Neural cell (in vitro differentiated cells): Measurements from ENCODE around the gene EAPP. TPM values are rescaled to one million over a fixed set of nuclear protein-coding genes. Genes with fewer than 3 reads are reported as not detected.
"Not testable (repeated sequence)": the region's sequence is repeated elsewhere in the genome, so short reads cannot be mapped to it uniquely, and the experiment has no call there.

ENCODE experiments used
- H2AFZ ChIP-seq: fragments of 200-600, 300-800 bp; sonication (generic), shearing (Covaris generic); 2 replicates; pipeline ENCODE4 v1.6.0; 2014; ENCODE audit warnings: low read depth, mild to moderate bottlenecking, antibody characterized with exemption, low read length, moderate library complexity
- H3F3A ChIP-seq: fragments of 200-600 bp; shearing (Covaris generic); 2 replicates; pipeline ENCODE4 v1.6.1; 2016; ENCODE audit warnings: mild to moderate bottlenecking, moderate library complexity, mixed read lengths, antibody characterized with exemption, low read length; ENCODE audit not compliant: insufficient read depth, poor library complexity, severe bottlenecking
- H3K27ac ChIP-seq: fragments of 200-600, 300-800 bp; sonication (generic), shearing (Covaris generic); 2 replicates; pipeline ENCODE4 v1.5.1; 2014; ENCODE audit warnings: mild to moderate bottlenecking, low read length, moderate library complexity
- H3K27me3 ChIP-seq: fragments of 300-800, 200-600 bp; sonication (generic), shearing (Covaris generic); 2 replicates; pipeline ENCODE4 v1.6.0; 2014; ENCODE audit warnings: mild to moderate bottlenecking, low read depth, low read length, moderate library complexity; ENCODE audit not compliant: insufficient read depth
- H3K36me3 ChIP-seq: fragments of 300-800, 200-600 bp; sonication (generic), shearing (Covaris generic); 2 replicates; pipeline ENCODE4 v1.5.1; 2014; ENCODE audit warnings: mild to moderate bottlenecking, antibody characterized with exemption, low read length, moderate library complexity; ENCODE audit not compliant: insufficient read depth
- H3K4me2 ChIP-seq: fragments of 300-800, 200-600 bp; sonication (generic), shearing (Covaris generic); 2 replicates; pipeline ENCODE4 v1.6.0; 2014; ENCODE audit warnings: mild to moderate bottlenecking, low read length
- H3K4me3 ChIP-seq: fragments of 300-800, 200-600 bp; sonication (generic), shearing (Covaris generic); 2 replicates; pipeline ENCODE4 v1.5.1; 2014; ENCODE audit warnings: mild to moderate bottlenecking, low read length, moderate library complexity
- H3K79me2 ChIP-seq: fragments of 200-600 bp; shearing (Covaris generic); replicated peaks from 2 replicates; pipeline ENCODE4 v1.6.0; 2014; ENCODE audit warnings: mild to moderate bottlenecking, low read length, moderate library complexity; ENCODE audit not compliant: insufficient read depth
- H3K9ac ChIP-seq: fragments of 300-800, 200-600 bp; sonication (generic), shearing (Covaris generic); 2 replicates; pipeline ENCODE4 v1.6.1; 2016; ENCODE audit warnings: mild to moderate bottlenecking, low read length, mixed read lengths
- H3K9me2 ChIP-seq: fragments of 200-600 bp; shearing (Covaris generic); 2 replicates; pipeline ENCODE4 v1.6.1; 2016; ENCODE audit warnings: mild to moderate bottlenecking, low read length, mixed read lengths; ENCODE audit not compliant: insufficient read depth
- H3K9me3 ChIP-seq: fragments of 200-600, 300-800 bp; sonication (generic), shearing (Covaris generic); 2 replicates; pipeline ENCODE4 v1.6.1; 2016; ENCODE audit warnings: mild to moderate bottlenecking, mixed run types, low read length, moderate library complexity, mixed read lengths
- H4K20me1 ChIP-seq: fragments of 200-600 bp; shearing (Covaris generic); 2 replicates; pipeline ENCODE4 v1.6.1; 2016; ENCODE audit warnings: mild to moderate bottlenecking, mixed run types; ENCODE audit not compliant: insufficient read depth
- CTCF ChIP-seq: fragments of 450-650 bp; IDR thresholded peaks from 2 replicates; pipeline ENCODE4 v1.5.1; 2014; ENCODE audit warnings: antibody characterized with exemption, mild to moderate bottlenecking, moderate library complexity; ENCODE audit not compliant: poor library complexity, severe bottlenecking
- EP300 ChIP-seq: fragments of 450-650 bp; conservative IDR thresholded peaks from 2 replicates; pipeline ENCODE4 v1.6.1; 2014; ENCODE audit warnings: antibody characterized with exemption, mild to moderate bottlenecking, moderate library complexity; ENCODE audit not compliant: poor library complexity, severe bottlenecking
- MXI1 ChIP-seq: fragments of 450-650 bp; conservative IDR thresholded peaks from 2 replicates; pipeline ENCODE4 v1.6.1; 2014; ENCODE audit warnings: antibody characterized with exemption, mild to moderate bottlenecking; ENCODE audit not compliant: poor library complexity, severe bottlenecking
- POLR2AphosphoS5 ChIP-seq: IDR thresholded peaks from 2 replicates; pipeline ENCODE4 v1.6.1; 2012
- RAD21 ChIP-seq: fragments of 450-650 bp; conservative IDR thresholded peaks from 2 replicates; pipeline ENCODE4 v1.6.1; 2014; ENCODE audit warnings: antibody characterized with exemption, mild to moderate bottlenecking, moderate library complexity
- REST ChIP-seq: IDR thresholded peaks from 2 replicates; pipeline ENCODE4 v1.6.1; 2012; ENCODE audit warnings: borderline replicate concordance
- SMC3 ChIP-seq: fragments of 450-650 bp; conservative IDR thresholded peaks from 2 replicates; pipeline ENCODE4 v1.6.1; 2014; ENCODE audit warnings: antibody characterized with exemption, mild to moderate bottlenecking, moderate library complexity; ENCODE audit not compliant: poor library complexity
- TAF1 ChIP-seq: IDR thresholded peaks from 2 replicates; pipeline ENCODE4 v1.6.1; 2012; ENCODE audit warnings: low read depth
- polyA plus RNA-seq: library from polyadenylated mRNA; depleted of rRNA; stranded (reverse); fragments of >200 nt; gene quantifications from 2 replicates; pipeline ENCODE4 v1.2.3, GENCODE V29; 2014

Gene EAPP
- polyA plus RNA-seq, 1 donor from 2014 or later: 112 TPM

- Histone ChIP-seq H3K9me3 (no peaks in the 10 kb centered on the region), H3K79me2 (no peaks in the 10 kb centered on the region), H3K36me3 (no peaks in the 10 kb centered on the region), H3K9me2 (no peaks in the 10 kb centered on the region), H3K27ac (no peak overlapping the region), H2AFZ (no peak overlapping the region), H3K27me3 (no peaks in the 10 kb centered on the region), H3K4me2 (no peak overlapping the region), H3F3A (no peaks in the 10 kb centered on the region), H3K9ac (no peak overlapping the region), H3K4me3 (no peak overlapping the region), H4K20me1 (no peaks in the 10 kb centered on the region)
- TF ChIP-seq POLR2AphosphoS5 (no peak), RAD21 (no peak), EP300 (no peak), MXI1 (no peak), CTCF (no peak), SMC3 (no peak), TAF1 (no peak), REST (no peak)
Observed at GRCh38 chr14:34507884-34508283, 31.6 kb downstream of the EAPP start.

GRCh38 chr14:34507459-34507858, 32.0 kb downstream of the EAPP start:
- Histone ChIP-seq H3K4me3 (no peak overlapping the region), H2AFZ (no peak overlapping the region), H3K36me3 (no peaks in the 10 kb centered on the region), H3K9ac (no peak overlapping the region), H3F3A (no peaks in the 10 kb centered on the region), H3K9me3 (no peaks in the 10 kb centered on the region), H3K27ac (no peak overlapping the region), H3K27me3 (no peaks in the 10 kb centered on the region), H3K9me2 (no peaks in the 10 kb centered on the region), H3K79me2 (no peaks in the 10 kb centered on the region), H3K4me2 (no peak overlapping the region), H4K20me1 (no peaks in the 10 kb centered on the region)
- no peak for TF ChIP-seq REST

GRCh38 chr14:34505124-34505491, 34.4 kb downstream of the EAPP start:
- not testable (repeated sequence) for H2AFZ ChIP-seq, H3K27me3 ChIP-seq, H3K79me2 ChIP-seq, H3K36me3 ChIP-seq, H3K9ac ChIP-seq, H4K20me1 ChIP-seq, H3K9me3 ChIP-seq, H3K9me2 ChIP-seq, H3K4me3 ChIP-seq, H3K4me2 ChIP-seq, H3K27ac ChIP-seq, H3F3A ChIP-seq

- not testable (repeated sequence) for H3K27ac ChIP-seq, H3K79me2 ChIP-seq, H3K9me3 ChIP-seq, H4K20me1 ChIP-seq, H3K9ac ChIP-seq, H3K9me2 ChIP-seq, H3F3A ChIP-seq, H3K27me3 ChIP-seq, H2AFZ ChIP-seq, H3K36me3 ChIP-seq, H3K4me2 ChIP-seq, H3K4me3 ChIP-seq
Observed at GRCh38 chr14:34504027-34504426, 35.5 kb downstream of the EAPP start.
